ENCODE data around the gene SGMS2. TPM values are rescaled to one million over a fixed set of nuclear protein-coding genes. Genes with fewer than 3 reads are reported as not detected.

SGMS2 gene
- total RNA-seq, 1 donor from 2014 or later: 89.0 TPM

- Histone ChIP-seq H3K4me3 (no peak overlapping the region), H3K4me1 (peaks cover 6% of the 10 kb centered on the region), H3K36me3 (no peaks in the 10 kb centered on the region), H3K27ac (no peak overlapping the region), H3K27me3 (ENCODE audit: low read depth) (no peaks in the 10 kb centered on the region), H3K9me3 (no peaks in the 10 kb centered on the region)
- TF ChIP-seq CTCF (IDR thresholded peaks at IDR 0.05): no peak
- ATAC-seq (peak; percentile 58 to 66), DNase-seq (no peak)
- intact Hi-C loops (cut with DNase I): no loop called here
Observed at GRCh38 chr4:107818301-107818910, 6.3 kb upstream of the SGMS2 start.

- Histone ChIP-seq H3K36me3 (no peaks in the 10 kb centered on the region), H3K9me3 (no peaks in the 10 kb centered on the region), H3K27me3 (ENCODE audit: low read depth) (no peaks in the 10 kb centered on the region), H3K4me3 (peak overlapping the region; percentile 80), H3K27ac (peak overlapping the region; percentile 94), H3K4me1 (peaks cover 29% of the 10 kb centered on the region)
- DNase-seq (no peak), ATAC-seq (no peak)
- intact Hi-C loops (cut with DNase I): no loop called here
- no peak for TF ChIP-seq CTCF (IDR thresholded peaks at IDR 0.05)
Observed at GRCh38 chr4:107823870-107824349, 822 bp upstream of the SGMS2 start.

DNA sequence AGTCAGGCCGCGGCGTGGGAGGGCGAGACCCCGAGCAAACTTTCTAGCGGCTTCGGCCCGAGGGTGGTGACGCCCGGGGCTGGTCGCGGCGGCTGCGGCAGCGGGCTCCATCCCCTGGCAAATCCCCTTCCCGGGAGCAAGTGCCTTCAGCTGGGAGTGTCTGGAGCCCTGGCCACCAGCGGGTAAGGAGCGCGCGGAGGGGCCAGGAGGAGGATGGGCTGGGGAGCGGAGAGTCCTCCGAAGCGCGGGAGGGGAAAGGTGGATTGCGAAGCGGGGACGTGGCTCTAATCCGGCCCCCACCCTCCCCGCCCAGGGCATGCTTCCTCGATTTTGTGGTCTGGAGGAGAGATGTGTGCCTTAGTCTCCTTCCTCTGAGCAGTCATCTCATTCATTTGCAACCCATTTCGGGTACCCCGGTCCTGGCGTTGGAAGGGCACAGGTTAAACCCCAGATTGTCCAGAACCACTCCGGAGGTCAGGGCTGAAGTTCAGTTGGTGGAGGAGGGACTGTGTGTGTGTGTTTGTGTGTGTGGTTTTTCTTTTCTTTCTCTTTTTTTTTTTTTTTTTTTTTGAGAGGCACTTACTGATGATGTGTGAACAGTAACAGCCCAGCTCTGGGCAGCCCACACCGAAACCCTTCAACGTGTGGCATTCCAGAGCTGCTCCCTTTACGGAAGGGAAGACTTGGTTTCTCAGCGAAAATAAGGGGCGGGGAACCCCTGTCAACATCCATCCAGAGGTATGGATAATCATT is 516 bp downstream of the SGMS2 start:
- peak overlapping the region; percentile 94 for H3K27ac ChIP-seq
- ATAC-seq: peak; percentile 64 to 74
- TF ChIP-seq CTCF (IDR thresholded peaks at IDR 0.05): no peak
- H3K4me3 ChIP-seq: peak overlapping the region; percentile 80
- H3K4me1 ChIP-seq: peaks cover 30% of the 10 kb centered on the region
- H3K9me3 ChIP-seq: no peaks in the 10 kb centered on the region
- H3K27me3 ChIP-seq (ENCODE audit: low read depth): no peaks in the 10 kb centered on the region
- intact Hi-C loops (cut with DNase I): loop anchor here (5.0 kb wide), 1 partner anchor 87 kb away; no protein-coding TSS in a partner anchor
- no peaks in the 10 kb centered on the region for H3K36me3 ChIP-seq
- DNase-seq: peak; percentile 83

GRCh38 chr4:107826421-107826980 is 1.8 kb downstream of the SGMS2 start:
- no peaks in the 10 kb centered on the region for H3K36me3 ChIP-seq
- peaks cover 35% of the 10 kb centered on the region for H3K4me1 ChIP-seq
- DNase-seq (no peak), ATAC-seq (peak; percentile 4 to 24)
- intact Hi-C loops (cut with DNase I): loop anchor here (5.0 kb wide), 1 partner anchor 86 kb away; no protein-coding TSS in a partner anchor
- peak overlapping the region; percentile 80 for H3K4me3 ChIP-seq
- no peak for TF ChIP-seq CTCF (IDR thresholded peaks at IDR 0.05)
- H3K27me3 ChIP-seq (ENCODE audit: low read depth): no peaks in the 10 kb centered on the region
- H3K27ac ChIP-seq: peak overlapping the region; percentile 94
- H3K9me3 ChIP-seq: no peaks in the 10 kb centered on the region

- Histone ChIP-seq H3K9me3 (no peaks in the 10 kb centered on the region), H3K4me3 (no peak overlapping the region), H3K4me1 (peaks cover 48% of the 10 kb centered on the region), H3K27me3 (ENCODE audit: low read depth) (no peaks in the 10 kb centered on the region), H3K36me3 (no peaks in the 10 kb centered on the region), H3K27ac (peak overlapping the region; percentile 94)
- DNase-seq: no peak
- TF ChIP-seq CTCF (IDR thresholded peaks at IDR 0.05): no peak
- no peak for ATAC-seq
- intact Hi-C loops (cut with DNase I): loop anchor here (5.0 kb wide), 1 partner anchor 84 kb away; no protein-coding TSS in a partner anchor
Observed at GRCh38 chr4:107828315-107829090, 3.8 kb downstream of the SGMS2 start.

All from lower lobe of right lung (tissue), 2 donors.